GM10248 (cell line): ENCODE results near the gene SPDYE6.
"Not testable (repeated sequence)": the region's sequence is repeated elsewhere in the genome, so short reads cannot be mapped to it uniquely, and the experiment has no call there.

Experiments used
- CTCF ChIA-PET: fragments of 300-600 bp; sonication (Branson Sonifier 250); formaldehyde crosslinking; extraction: SDS; loops from one replicate; lab custom pipeline; 2021; ENCODE audit warnings: antibody characterized with exemption; lab: Yijun Ruan, JAX
- POLR2A ChIA-PET: fragments of 350-650 bp; sonication (Branson Sonifier 250); formaldehyde crosslinking; extraction: SDS; loops from one replicate; lab custom pipeline; 2020; ENCODE audit warnings: antibody characterized with exemption; lab: Yijun Ruan, JAX
- DNase-seq: peaks from one replicate; pipeline ENCODE4 v3.0.0; 2012; ENCODE audit errors: extremely low spot score
- TF ChIP-seq, protein P1 (sequence below): IDR thresholded peaks from 2 replicates; pipeline ENCODE4 v1.5.1; 2012; ENCODE audit warnings: mild to moderate bottlenecking, low read depth; ENCODE audit errors: extremely low read depth, missing control alignments, control extremely low read depth

The SPDYE6 gene

DNA sequence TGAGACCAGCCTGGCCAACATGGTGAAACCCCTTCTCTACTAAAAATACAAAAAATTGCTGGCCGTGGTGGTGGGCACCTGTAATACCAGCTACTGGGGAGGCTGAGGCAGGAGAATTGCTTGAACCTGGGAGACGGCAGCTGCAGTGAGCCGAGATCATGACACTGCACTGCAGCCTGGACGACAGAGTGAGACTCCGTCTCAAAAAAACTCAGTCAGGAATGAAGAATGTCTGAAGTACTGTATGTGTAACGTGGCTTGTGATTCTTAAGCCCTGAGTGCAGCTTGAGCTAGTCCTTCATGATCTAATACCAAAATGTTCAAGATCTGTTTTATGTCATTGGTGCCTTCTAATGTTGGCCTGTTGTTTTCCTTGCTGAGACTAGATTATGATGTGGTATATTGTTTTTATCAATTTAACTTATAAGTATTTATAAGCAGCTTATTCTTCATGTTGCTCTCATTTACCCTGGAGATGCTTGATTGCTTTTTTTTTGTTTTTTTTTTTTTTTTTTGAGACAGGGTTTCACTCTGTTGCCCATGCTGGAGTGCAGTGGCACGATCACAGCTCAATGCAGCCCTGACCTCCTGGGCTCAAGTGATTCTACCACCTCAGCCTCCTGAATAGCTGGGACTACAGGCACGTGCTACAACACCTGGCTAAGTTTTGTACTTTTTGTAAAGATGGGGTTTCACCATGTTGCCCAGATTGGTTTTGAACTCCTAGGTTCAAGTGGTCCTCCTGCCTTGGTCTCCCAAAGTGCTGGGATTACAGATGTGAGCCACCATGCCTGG lies 25.4 kb downstream of the SPDYE6 start:
- CTCF ChIA-PET = interaction anchor here (0.8 to 1.0 kb wide), 2 partner anchors 18 to 51 kb away, joined by 3 to 4 read pairs; no protein-coding TSS in a partner anchor
- DNase-seq, POLR2A ChIA-PET: not testable (repeated sequence)

DNA sequence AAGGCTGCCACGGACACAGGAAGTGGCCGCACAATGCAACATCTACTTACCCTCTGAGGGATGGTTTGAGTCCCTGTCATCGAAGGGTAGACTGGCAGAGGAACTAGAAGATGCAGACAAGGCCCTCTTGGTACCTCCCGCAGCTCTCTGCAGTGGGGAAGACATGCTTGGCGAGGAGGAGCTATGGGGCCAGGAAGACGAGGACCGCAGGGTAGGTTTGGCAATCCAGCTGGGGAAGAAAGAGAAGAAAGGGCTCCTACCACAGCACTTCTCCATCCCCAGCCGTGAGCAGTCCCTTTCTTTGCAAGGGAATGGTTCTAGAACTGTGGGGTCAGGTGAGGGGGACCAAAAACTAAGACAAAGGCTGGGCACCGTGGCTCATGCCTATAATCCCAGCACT lies 26.9 kb downstream of the SPDYE6 start:
- POLR2A ChIA-PET, CTCF ChIA-PET, DNase-seq: not testable (repeated sequence)

DNA sequence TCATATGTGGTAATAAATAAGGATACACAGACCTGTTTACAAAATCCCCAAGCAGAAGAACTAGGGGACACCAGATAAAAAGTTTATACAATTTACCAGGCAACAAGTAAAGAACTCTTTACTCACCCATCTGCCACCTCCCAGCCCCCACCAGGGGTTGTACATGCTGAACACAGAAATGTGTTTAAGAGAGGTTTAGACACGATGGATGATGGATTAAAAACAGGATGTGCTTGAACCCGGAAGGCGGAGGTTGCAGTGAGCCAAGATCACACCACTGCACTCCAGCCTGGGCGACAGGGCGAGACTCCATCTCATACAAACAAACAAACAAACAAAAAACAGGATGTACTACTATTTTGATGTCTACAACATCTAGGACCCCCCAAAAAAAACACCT lies 27.4 kb downstream of the SPDYE6 start:
- DNase-seq, CTCF ChIA-PET, POLR2A ChIA-PET: not testable (repeated sequence)

DNA sequence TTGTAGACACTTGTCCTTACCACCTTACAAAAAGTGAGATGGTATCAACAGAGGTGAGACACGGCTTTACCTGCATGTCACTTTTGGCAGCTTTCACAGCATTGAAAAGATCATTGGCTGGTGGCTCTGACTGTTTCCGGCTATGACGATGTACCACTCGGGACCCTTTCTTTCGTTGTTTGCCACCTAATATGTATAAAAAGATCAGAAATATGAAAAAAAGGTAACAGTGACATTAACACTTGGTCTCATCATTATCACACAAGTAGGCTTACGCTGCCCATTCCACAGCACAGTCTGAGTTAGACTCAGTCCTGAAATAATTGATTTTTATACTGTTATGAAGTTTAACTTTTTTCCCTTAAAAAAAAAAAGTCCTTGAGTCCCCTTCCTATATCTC lies 29.1 kb downstream of the SPDYE6 start:
- DNase-seq, POLR2A ChIA-PET, CTCF ChIA-PET: not testable (repeated sequence)

DNA sequence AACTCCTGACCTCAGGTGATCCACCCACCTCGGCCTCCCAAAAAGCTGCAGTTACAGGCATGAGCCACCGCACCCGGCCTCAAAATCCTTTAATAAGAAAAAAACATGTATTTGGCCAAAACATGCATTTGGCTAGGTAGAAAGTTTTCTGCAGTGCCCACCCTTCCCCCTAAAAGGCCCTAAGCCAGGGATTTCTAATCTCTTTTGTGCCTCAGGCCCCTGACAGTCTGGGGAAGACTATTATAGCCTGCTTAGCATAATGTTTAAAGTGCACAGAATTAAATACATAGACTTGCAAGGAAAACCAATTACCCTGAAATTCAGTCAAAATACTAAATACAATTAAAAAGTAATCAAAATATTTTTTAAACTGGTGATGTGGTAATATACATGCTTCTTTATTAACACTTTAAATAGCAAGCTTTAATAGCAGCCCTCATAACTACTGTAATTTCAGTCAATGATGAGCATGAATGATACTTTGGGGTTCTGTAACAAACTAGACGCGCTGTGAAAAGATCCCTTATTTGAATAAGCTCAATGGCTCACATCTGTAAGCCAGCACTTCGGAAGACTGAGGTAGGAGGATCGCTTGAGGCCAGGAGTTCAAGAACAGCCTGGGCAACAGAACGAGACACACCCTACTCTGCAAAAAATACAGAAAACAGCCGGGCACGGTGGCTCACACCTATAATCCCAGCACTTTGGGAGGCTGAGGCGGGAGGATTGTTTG lies 29.9 kb downstream of the SPDYE6 start:
- DNase-seq = no peak
- POLR2A ChIA-PET = no interaction called here
- TF ChIP-seq, protein P1, sequence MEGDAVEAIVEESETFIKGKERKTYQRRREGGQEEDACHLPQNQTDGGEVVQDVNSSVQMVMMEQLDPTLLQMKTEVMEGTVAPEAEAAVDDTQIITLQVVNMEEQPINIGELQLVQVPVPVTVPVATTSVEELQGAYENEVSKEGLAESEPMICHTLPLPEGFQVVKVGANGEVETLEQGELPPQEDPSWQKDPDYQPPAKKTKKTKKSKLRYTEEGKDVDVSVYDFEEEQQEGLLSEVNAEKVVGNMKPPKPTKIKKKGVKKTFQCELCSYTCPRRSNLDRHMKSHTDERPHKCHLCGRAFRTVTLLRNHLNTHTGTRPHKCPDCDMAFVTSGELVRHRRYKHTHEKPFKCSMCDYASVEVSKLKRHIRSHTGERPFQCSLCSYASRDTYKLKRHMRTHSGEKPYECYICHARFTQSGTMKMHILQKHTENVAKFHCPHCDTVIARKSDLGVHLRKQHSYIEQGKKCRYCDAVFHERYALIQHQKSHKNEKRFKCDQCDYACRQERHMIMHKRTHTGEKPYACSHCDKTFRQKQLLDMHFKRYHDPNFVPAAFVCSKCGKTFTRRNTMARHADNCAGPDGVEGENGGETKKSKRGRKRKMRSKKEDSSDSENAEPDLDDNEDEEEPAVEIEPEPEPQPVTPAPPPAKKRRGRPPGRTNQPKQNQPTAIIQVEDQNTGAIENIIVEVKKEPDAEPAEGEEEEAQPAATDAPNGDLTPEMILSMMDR = no peak

DNA sequence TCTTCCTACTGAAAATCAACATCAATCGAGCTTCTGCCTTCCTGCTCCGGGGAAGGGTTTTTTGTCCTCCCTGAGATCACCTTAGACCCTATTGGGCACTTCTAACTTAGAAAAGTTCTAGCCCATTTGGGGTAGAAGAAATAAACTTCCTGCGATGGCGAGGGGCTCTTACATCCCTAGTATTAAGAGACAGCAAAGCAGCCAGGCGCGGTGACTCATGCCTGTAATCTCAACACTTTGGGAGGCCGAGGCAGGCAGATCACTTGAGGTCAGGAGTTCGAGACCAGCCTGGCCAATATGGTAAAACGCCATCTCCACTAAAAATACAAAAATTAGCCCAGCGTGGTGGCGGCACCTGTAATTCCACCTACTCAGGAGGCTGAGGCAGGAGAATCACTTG lies 31.1 kb downstream of the SPDYE6 start:
- DNase-seq, CTCF ChIA-PET, POLR2A ChIA-PET: not testable (repeated sequence)

More for the DNA sequence above, 29.9 kb downstream of the SPDYE6 start:
- CTCF ChIA-PET = no interaction called here

DNA sequence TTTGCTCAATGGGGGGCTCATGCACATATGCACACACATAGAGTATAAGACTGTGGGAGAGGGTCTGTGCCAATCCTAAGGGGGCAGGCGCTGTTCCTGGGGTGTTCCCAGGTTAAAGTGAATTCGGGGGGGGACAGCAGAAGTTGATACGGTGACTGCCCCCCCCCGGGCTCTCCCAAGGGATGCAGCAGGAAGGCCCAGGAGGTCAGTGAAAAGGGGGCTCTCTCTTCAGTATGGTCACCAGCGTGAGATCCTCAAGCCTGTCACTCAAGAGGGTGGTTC lies 32.4 kb downstream of the SPDYE6 start:
- DNase-seq = no peak
- ChIA-PET CTCF (no interaction called here), POLR2A (no interaction called here)
- TF ChIP-seq, protein P1 = no peak

DNA sequence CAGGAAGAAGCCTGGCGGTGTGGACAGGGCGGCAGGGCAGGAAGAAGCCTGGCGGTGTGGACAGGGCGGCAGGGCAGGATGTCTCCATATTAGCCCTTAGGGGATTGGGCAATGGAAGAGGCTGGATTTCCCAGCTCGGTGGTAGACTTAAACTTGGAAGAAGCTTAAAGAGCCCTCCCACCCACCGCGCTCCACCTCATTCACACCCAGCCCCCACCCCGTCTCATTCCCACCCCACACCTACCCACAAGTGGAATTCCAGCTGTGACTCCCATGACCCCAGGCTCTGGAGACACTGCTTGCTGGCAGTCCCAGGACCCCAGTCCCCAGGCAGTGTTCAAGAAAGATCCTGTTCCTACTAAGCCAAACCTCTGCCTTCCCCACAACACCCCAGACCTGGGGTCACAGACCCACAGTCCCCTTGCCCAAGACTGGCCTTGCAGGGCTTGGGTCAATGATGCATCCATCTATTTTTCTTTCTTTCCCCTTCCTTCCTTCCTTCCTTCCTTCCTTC lies 34.0 kb downstream of the SPDYE6 start:
- TF ChIP-seq, protein P1 = no peak
- ChIA-PET POLR2A (no interaction called here), CTCF (no interaction called here)
- DNase-seq = no peak

DNA sequence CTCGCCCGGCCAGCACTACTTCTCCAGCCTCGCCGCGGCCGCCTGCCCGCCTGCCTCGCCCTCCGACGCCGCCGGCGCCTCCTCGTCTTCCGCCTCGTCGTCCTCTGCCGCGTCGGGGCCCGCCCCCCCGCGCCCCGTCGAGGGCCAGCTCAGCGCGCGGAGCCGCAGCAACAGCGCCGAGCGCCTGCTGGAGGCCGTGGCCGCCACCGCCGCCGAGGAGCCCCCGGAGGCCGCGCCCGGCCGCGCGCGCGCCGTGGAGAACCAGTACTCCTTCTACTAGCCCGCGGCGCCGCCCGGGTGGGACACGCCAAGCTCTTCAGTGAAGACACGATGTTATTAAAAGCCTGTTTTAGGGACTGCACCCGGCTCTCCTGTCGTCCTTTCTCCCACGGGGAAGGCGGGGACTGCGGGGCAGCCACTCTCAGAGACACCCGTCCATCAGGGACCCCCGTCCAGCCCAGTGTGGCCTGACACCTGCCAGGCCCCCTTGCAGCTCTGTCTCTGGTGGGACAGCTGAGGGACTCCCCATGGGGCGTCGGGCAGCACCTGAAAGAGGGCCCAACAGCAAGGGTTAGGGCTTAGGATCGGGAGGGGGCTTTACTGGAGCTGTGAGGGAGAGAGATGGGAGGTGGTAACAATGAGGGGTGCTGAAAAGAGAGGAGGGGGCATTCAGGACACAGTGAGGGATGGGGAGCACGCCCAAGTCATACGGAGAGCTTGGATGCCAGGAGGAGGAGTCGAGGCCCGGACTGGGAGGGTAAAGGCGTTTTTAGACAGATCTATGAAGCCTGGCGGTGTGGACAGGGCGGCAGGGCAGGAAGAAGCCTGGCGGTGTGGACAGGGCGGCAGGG lies 34.7 kb downstream of the SPDYE6 start:
- POLR2A ChIA-PET = interaction anchor here (0.6 kb wide), 1 partner anchor 15 kb away, joined by 3 read pairs; no protein-coding TSS in a partner anchor
- peak; percentile 48 for DNase-seq
- CTCF ChIA-PET = no interaction called here
- TF ChIP-seq, protein P1 = no peak
